Left ventricle myocardium inferior (tissue), 1 donor: ENCODE measurements around the gene AURKAIP1. TPM values are rescaled to one million over a fixed set of nuclear protein-coding genes. Genes with fewer than 3 reads are reported as not detected.
A peak's percentile ranks its signal among the peaks of the same experiment; 100 is the strongest.

Experiments used
- DNase-seq: peaks from one replicate; pipeline ENCODE4 v3.0.0-alpha.2; 2020
- H3K27ac ChIP-seq: fragments of 200-600 bp; replicated peaks from 2 replicates; pipeline ENCODE4 v1.8.0; 2021
- H3K27me3 ChIP-seq: fragments of 200-600 bp; 2 replicates; pipeline ENCODE4 v1.8.0; 2021; ENCODE audit warnings: low read depth
- H3K36me3 ChIP-seq: fragments of 200-600 bp; 2 replicates; pipeline ENCODE4 v1.8.0; 2021
- H3K4me1 ChIP-seq: fragments of 200-600 bp; 2 replicates; pipeline ENCODE4 v1.8.0; 2021
- H3K4me3 ChIP-seq: fragments of 200-600 bp; 2 replicates; pipeline ENCODE4 v1.8.0; 2021; ENCODE audit warnings: mild to moderate bottlenecking, moderate library complexity
- H3K9me3 ChIP-seq: fragments of 200-600 bp; replicated peaks from 2 replicates; pipeline ENCODE4 v1.8.0; 2021
- intact Hi-C: fragments of 100-400 bp; cut with micrococcal nuclease; formaldehyde crosslinking; loops from one replicate; pipeline ENCODE4 v1.11.0; 2022
- total RNA-seq: library from RNA; stranded (reverse); fragmentation: NEBNext Ultra II Directional; extraction: Animal tissue kit (Norgen Biotek cat#: 25700); gene quantifications from one replicate; pipeline ENCODE4 v1.2.1, GENCODE V29; 2021
- TF ChIP-seq, protein P1 (sequence below): fragments of 200-600 bp; IDR thresholded peaks from 2 replicates; pipeline ENCODE4 v1.8.0; 2021; ENCODE audit warnings: antibody characterized with exemption, mild to moderate bottlenecking, borderline replicate concordance
- donor health status: DM: no; HTN: yes; CAD: no; lungs with severe emphysema.

The AURKAIP1 gene
- total RNA-seq, 1 donor from 2014 or later = 219 TPM

DNA sequence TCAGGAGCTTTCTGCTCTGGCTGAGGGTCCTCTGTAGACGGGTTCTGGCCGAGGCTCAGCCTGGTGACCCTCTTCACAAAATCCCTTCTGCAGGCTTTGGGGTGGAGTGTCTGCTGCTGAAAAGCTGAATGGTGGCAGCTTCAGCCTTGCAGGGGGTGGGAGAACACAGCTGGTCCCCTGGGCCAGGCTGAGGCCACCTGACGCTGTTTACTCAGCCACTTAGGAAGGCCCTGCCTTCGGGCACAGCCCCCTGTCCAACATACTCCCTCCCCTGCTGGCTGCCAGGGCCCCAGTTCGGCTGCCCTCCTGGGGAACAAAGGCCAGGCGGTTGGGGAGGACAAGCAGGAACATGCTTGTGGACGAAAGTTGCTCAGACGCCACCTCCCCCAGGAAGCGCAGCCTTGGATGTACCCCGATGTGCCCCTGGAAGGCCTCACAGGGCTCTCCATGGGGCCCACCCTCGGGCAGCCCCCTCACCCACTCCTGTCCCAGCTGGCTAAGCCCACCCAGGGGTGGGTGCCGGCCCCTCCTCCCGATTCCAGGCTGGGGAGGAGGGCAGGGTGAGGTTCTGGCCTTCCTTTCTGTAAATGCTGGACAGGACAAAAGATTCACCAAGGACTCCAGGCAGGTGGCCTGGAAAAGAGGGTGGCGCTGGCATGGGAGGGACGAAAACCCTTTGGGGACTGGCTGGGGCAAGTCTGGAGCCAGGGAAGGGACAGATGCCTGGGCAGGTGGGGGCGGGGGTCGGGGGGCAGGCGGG, 46.3 kb upstream of the AURKAIP1 start, which contains the start of gene ANKRD65:
TSS of gene ANKRD65 (minus strand) at position 130 of the 760 bp plus-strand sequence. CDS start 271 bp downstream, outside the sequence.
- H3K4me1 ChIP-seq = peaks cover 17% of the 10 kb centered on the region
- peaks cover 9% of the 10 kb centered on the region for H3K27me3 ChIP-seq
- peak within 1 kb of the TSS; percentile 64 for H3K4me3 ChIP-seq
- TF ChIP-seq, protein P1, sequence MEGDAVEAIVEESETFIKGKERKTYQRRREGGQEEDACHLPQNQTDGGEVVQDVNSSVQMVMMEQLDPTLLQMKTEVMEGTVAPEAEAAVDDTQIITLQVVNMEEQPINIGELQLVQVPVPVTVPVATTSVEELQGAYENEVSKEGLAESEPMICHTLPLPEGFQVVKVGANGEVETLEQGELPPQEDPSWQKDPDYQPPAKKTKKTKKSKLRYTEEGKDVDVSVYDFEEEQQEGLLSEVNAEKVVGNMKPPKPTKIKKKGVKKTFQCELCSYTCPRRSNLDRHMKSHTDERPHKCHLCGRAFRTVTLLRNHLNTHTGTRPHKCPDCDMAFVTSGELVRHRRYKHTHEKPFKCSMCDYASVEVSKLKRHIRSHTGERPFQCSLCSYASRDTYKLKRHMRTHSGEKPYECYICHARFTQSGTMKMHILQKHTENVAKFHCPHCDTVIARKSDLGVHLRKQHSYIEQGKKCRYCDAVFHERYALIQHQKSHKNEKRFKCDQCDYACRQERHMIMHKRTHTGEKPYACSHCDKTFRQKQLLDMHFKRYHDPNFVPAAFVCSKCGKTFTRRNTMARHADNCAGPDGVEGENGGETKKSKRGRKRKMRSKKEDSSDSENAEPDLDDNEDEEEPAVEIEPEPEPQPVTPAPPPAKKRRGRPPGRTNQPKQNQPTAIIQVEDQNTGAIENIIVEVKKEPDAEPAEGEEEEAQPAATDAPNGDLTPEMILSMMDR = no peak
- H3K9me3 ChIP-seq = no peaks in the 10 kb centered on the region
- DNase-seq = no peak
- no peaks in the 10 kb centered on the region for H3K36me3 ChIP-seq
- intact Hi-C loops = no loop called here
- H3K27ac ChIP-seq = peak within 1 kb of the TSS; percentile 63

DNA sequence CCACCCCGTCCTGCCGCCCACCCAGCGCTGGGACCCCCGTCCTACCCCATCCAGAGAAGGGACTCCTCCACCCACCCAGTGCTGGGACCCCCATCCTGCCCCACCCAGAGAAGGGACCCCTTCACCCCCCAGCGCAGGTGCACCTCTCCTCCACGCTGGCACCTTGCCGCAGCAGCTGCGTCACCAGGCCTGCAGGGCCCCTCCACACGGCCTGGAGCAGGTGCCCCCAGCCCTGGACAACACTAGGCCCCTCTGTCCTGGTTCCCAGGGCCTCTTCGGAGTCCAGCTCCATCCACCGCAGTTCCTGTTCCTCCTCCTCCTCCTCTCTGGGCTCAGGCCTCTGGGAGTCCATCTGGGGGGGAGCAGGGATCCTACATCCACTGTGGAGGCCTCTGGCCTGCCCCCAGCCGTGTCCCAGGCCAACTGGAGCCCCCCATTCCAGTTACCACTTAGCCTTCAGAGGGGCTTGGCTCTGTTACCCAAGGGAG, 45.7 kb upstream of the AURKAIP1 start:
- no peak for DNase-seq
- Histone ChIP-seq H3K4me1 (peaks cover 17% of the 10 kb centered on the region), H3K27ac (peak overlapping the region; percentile 63), H3K4me3 (peak overlapping the region; percentile 64), H3K27me3 (peaks cover 3% of the 10 kb centered on the region), H3K9me3 (no peaks in the 10 kb centered on the region), H3K36me3 (no peaks in the 10 kb centered on the region)
- TF ChIP-seq, protein P1 = no peak
- intact Hi-C loops = no loop called here

DNA sequence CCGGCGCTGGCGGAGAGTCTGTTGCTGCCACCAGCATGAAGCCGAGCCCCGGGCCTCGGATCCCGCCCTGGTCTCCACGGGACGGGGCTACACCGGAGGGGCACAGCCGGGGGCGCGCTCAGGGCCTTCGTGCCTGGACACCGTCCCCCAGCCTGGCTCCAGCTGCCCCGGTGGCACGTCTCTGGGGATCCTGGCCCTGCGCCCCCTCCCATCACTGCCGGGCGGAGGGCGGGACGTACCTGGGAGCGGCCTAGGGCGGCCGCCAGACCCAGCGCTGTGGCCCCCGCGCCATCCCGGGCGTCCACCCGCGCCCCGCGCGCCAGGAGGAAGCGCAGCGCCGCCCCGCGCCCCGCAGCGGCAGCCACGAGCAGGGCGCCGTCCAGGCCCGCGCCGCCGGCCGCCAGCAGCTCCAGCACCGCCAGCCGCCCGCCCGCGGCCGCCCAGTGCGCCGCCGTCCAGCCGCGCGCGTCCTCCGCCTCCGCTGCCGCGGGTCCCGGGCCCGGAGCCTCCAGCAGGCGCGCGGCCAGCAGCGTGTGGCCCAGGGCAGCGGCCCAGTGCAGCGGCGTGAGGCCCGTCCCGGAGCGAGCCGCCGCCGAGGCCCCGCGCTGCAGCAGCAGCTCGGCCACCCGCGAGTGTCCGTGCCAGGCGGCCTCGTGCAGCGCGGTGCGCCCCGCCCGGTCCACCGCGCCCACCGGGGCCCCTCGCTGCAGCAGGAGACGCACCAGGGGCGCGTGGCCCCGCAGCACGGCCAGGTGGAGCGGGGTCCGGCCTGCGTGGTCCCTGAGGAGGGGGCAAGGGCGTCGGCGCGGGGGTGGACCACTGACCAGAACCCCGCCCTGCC, 45.0 kb upstream of the AURKAIP1 start:
- Histone ChIP-seq H3K9me3 (no peaks in the 10 kb centered on the region), H3K27ac (peak overlapping the region; percentile 78), H3K4me1 (peaks cover 17% of the 10 kb centered on the region), H3K27me3 (no peaks in the 10 kb centered on the region), H3K4me3 (peak overlapping the region; percentile 64), H3K36me3 (no peaks in the 10 kb centered on the region)
- no peak for DNase-seq
- intact Hi-C loops = no loop called here
- TF ChIP-seq, protein P1 = peak; percentile 27

DNA sequence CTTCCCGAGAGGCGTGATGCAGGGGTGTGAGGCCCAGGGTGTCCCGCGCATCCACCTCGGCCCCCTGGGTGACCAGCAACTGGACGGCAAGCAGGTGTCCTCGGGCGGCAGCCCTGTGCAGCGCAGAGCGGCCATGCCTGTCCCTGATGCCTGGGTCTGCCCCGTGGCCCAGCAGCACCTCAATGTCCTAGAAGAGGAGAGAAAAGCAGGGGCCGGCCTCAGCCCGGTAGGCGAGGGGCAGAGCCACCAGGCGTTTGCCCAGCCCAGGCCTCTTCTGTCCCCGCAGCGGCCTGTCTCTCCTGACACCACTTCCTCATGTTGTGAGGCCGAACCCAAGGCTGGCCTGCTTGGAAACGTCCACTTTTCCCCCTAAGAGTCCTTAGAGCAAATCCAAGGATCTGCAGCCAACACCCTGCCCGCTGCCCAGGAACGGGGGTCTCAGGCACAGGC, 44.4 kb upstream of the AURKAIP1 start:
- TF ChIP-seq, protein P1 = no peak
- DNase-seq = no peak
- no peaks in the 10 kb centered on the region for H3K9me3 ChIP-seq
- H3K4me3 ChIP-seq = peak overlapping the region; percentile 64
- H3K4me1 ChIP-seq = peaks cover 17% of the 10 kb centered on the region
- H3K27me3 ChIP-seq = no peaks in the 10 kb centered on the region
- intact Hi-C loops = no loop called here
- no peaks in the 10 kb centered on the region for H3K36me3 ChIP-seq
- peak overlapping the region; percentile 78 for H3K27ac ChIP-seq
